ENCODE results near the gene SPATA1.

SPATA1 gene

GRCh38 chr1:84509029-84509428 lies 2.8 kb downstream of the SPATA1 start:
- DNase-seq (ENCODE audit: low spot score): no peak

- DNase-seq (ENCODE audit: low spot score): no peak
Observed at GRCh38 chr1:84510165-84510564, 4.0 kb downstream of the SPATA1 start.

- no peak for DNase-seq (ENCODE audit: low spot score)
Observed at GRCh38 chr1:84510668-84511067, 4.5 kb downstream of the SPATA1 start.

GRCh38 chr1:84524590-84524989 lies 18.4 kb downstream of the SPATA1 start:
- no peak for DNase-seq (ENCODE audit: low spot score)

GRCh38 chr1:84525779-84526178 lies 19.6 kb downstream of the SPATA1 start:
- no peak for DNase-seq (ENCODE audit: low spot score)

- DNase-seq (ENCODE audit: low spot score): no peak
Observed at GRCh38 chr1:84538599-84538998, 32.4 kb downstream of the SPATA1 start.

GRCh38 chr1:84539972-84540371 lies 33.8 kb downstream of the SPATA1 start:
- no peak for DNase-seq (ENCODE audit: low spot score)

GRCh38 chr1:84540759-84541158 lies 34.6 kb downstream of the SPATA1 start:
- no peak for DNase-seq (ENCODE audit: low spot score)

- DNase-seq (ENCODE audit: low spot score): no peak
Observed at GRCh38 chr1:84541679-84542078, 35.5 kb downstream of the SPATA1 start.

- DNase-seq (ENCODE audit: low spot score): no peak
Observed at GRCh38 chr1:84550826-84551225, 44.6 kb downstream of the SPATA1 start.

GRCh38 chr1:84569216-84569615 lies 63.0 kb downstream of the SPATA1 start:
- no peak for DNase-seq (ENCODE audit: low spot score)

- DNase-seq (ENCODE audit: low spot score): no peak
Observed at GRCh38 chr1:84570436-84571149, 64.4 kb downstream of the SPATA1 start.

GRCh38 chr1:84571150-84571535 lies 65.0 kb downstream of the SPATA1 start:
- no peak for DNase-seq (ENCODE audit: low spot score)

- DNase-seq (ENCODE audit: low spot score): no peak
Observed at GRCh38 chr1:84573481-84573966, 67.3 kb downstream of the SPATA1 start.

GRCh38 chr1:84573967-84574842 lies 68.0 kb downstream of the SPATA1 start, which contains the start of gene CTBS:
TSS of gene CTBS (minus strand) at chr1:84574440. CDS start at chr1:84574415, 25 bp downstream.
- DNase-seq (ENCODE audit: low spot score): peak; percentile 71

- no peak for DNase-seq (ENCODE audit: low spot score)
Observed at GRCh38 chr1:84574936-84575335, 68.8 kb downstream of the SPATA1 start.

- DNase-seq (ENCODE audit: low spot score): peak; percentile 70
Observed at GRCh38 chr1:84581648-84582047, 75.5 kb downstream of the SPATA1 start.

- DNase-seq (ENCODE audit: low spot score): peak; percentile 98
Observed at GRCh38 chr1:84582802-84583587, 76.8 kb downstream of the SPATA1 start.

GRCh38 chr1:84583648-84584047 lies 77.5 kb downstream of the SPATA1 start:
- peak; percentile 55 for DNase-seq (ENCODE audit: low spot score)

GRCh38 chr1:84584126-84584525 lies 77.9 kb downstream of the SPATA1 start:
- no peak for DNase-seq (ENCODE audit: low spot score)

- DNase-seq (ENCODE audit: low spot score): peak; percentile 28
Observed at GRCh38 chr1:84585803-84586202, 79.6 kb downstream of the SPATA1 start.

GRCh38 chr1:84587099-84587498 lies 80.9 kb downstream of the SPATA1 start:
- DNase-seq (ENCODE audit: low spot score): no peak
